MG63 (cell line): ENCODE results near the gene BCAR1. TPM values are rescaled to one million over a fixed set of nuclear protein-coding genes. Genes with fewer than 3 reads are reported as not detected.
A peak's percentile ranks its signal among the peaks of the same experiment; 100 is the strongest.
"Not testable (repeated sequence)": the region's sequence is repeated elsewhere in the genome, so short reads cannot be mapped to it uniquely, and the experiment has no call there.

Source experiments
- DNase-seq: peaks from one replicate; pipeline ENCODE4 v3.0.0-alpha.2; 2020
- H3K27me3 ChIP-seq: fragments of 250-450 bp; sonication (Bioruptor Pico); 2 replicates; pipeline ENCODE4 v1.5.1; 2020; ENCODE audit warnings: mild to moderate bottlenecking, moderate library complexity
- H3K36me3 ChIP-seq: fragments of 250-450 bp; sonication (Bioruptor Pico); 2 replicates; pipeline ENCODE4 v1.5.1; 2020; ENCODE audit warnings: mild to moderate bottlenecking, moderate library complexity
- H3K4me3 ChIP-seq: fragments of 250-450 bp; sonication (Bioruptor Pico); 2 replicates; pipeline ENCODE4 v1.5.1; 2020; ENCODE audit warnings: mild to moderate bottlenecking, moderate library complexity
- H3K9me3 ChIP-seq: fragments of 250-450 bp; sonication (Bioruptor Pico); 2 replicates; pipeline ENCODE4 v1.5.1; 2020; ENCODE audit warnings: mild to moderate bottlenecking, moderate library complexity
- total RNA-seq: library from RNA; depleted of rRNA; stranded (reverse); fragments of >200 nt; shearing (Covaris generic); gene quantifications from 2 replicates; pipeline ENCODE4 v1.2.3, GENCODE V29; 2014; ENCODE audit warnings: low replicate concordance

Gene BCAR1
- total RNA-seq, 1 experiment from 2014 or later, result 54.6 TPM

- Histone ChIP-seq H3K27me3 (no peaks in the 10 kb centered on the region), H3K4me3 (no peak overlapping the region), H3K9me3 (no peaks in the 10 kb centered on the region), H3K36me3 (no peaks in the 10 kb centered on the region)
- no peak for DNase-seq
Observed at GRCh38 chr16:75279305-75279704, 27.9 kb upstream of the BCAR1 start.

DNA sequence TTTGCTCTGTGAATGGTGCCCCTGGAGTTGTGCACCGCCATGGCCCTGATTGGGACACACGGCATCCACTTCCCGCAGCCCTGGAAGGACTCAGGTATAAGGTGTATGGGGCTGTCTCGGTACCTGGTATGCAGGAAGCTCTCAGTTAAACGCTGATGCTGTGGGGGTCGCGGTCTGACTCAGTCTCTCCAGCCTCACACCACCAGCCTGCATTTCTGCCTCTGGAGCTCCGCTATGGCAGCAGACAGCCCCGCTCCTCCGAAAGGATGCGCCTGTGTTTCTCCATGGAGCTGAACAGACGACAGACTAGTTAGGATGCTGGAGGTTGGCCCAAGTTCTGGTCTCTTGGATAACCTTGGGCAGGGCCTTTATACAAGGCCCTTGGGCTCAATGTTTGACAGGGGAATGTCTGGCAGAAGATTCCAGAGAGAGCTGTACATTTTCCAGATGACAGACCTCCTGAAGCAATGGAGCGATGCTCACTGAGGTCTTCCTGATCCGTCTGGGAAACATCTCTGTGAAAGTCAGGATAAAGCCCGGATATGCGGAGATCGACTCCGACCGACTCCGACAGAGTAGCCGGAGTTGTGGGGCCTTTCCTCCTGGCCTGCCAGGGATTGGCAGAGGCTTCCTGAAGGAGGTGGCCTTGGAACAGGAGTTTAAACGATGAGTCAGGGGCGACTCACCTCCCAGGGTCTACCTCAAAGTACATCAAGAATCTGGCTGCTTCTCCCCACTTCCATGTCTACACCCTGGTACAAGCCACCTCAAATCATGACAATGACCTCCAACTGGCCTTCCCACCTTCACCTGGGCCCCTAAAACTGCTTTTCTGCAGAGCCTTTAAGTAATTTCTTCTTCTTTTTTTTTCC lies 21.9 kb upstream of the BCAR1 start:
- Histone ChIP-seq H3K27me3 (no peaks in the 10 kb centered on the region), H3K4me3 (no peak overlapping the region), H3K36me3 (no peaks in the 10 kb centered on the region), H3K9me3 (no peaks in the 10 kb centered on the region)
- DNase-seq, result peak; percentile 69

- not testable (repeated sequence) for H3K27me3 ChIP-seq, H3K36me3 ChIP-seq, H3K9me3 ChIP-seq, H3K4me3 ChIP-seq, DNase-seq
Observed at GRCh38 chr16:75272629-75273028, 21.2 kb upstream of the BCAR1 start.

DNA sequence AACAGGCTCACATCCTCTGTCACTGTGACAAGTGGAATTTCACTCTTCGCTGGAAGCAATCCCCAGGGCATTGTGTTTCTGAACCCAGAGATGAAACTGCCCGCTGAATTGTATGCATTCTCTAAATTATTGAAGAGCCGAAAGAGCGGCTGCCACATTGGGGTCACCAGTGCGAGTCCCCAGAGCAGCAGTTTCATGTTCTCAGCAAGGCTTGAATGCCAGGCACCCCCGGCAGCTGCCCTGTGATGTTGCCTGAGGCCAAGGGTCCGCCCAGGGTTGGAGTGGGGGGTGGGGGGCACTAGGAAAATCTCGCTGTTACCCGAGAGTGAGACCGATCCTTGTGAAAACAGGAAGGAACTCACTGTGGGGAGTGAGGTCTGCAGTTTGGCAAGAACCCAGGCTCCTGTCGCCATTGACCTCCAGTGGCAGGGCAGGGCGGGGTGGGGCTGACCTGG lies 20.7 kb upstream of the BCAR1 start:
- Histone ChIP-seq H3K9me3 (no peaks in the 10 kb centered on the region), H3K4me3 (no peak overlapping the region), H3K27me3 (no peaks in the 10 kb centered on the region), H3K36me3 (no peaks in the 10 kb centered on the region)
- DNase-seq, result no peak

GRCh38 chr16:75271441-75272096 lies 20.1 kb upstream of the BCAR1 start:
- Histone ChIP-seq H3K4me3 (no peak overlapping the region), H3K27me3 (no peaks in the 10 kb centered on the region), H3K36me3 (no peaks in the 10 kb centered on the region), H3K9me3 (no peaks in the 10 kb centered on the region)
- no peak for DNase-seq

GRCh38 chr16:75269358-75269757 lies 17.9 kb upstream of the BCAR1 start:
- DNase-seq, H3K27me3 ChIP-seq, H3K36me3 ChIP-seq, H3K9me3 ChIP-seq, H3K4me3 ChIP-seq: not testable (repeated sequence)

DNA sequence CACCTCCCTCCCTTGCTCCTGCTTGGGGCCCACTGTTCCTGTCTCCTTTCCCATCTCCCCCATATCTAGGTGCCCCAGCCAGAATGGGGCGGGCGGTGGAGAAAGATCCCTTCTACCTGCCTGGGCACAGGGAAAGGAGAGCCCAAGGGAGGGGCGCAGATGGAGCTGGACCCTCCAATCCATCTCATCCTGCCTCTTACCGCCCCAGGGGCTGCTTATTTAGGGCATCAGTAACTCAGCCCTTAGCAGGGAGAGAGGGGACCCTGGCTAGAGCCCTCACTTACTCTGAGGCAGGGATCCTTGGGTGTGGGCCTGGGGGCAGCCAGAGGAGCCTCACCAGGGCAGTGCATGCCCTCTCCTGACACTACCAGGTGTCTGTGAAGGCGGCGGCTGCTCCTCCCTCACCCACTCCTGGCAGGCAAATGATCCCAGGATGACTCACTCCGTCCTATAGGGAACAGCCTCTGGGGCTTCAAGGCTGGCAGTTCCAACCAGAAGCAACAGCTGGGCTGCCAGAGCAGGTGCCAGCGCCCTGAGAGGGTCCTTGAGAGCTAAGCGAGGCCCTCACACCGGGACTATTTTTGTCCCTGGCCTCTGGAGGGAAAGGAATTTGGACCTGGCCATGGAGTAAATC lies 16.3 kb upstream of the BCAR1 start:
- no peaks in the 10 kb centered on the region for H3K27me3 ChIP-seq
- peak; percentile 79 for DNase-seq
- no peak overlapping the region for H3K4me3 ChIP-seq
- H3K9me3 ChIP-seq, result no peaks in the 10 kb centered on the region
- H3K36me3 ChIP-seq, result no peaks in the 10 kb centered on the region

GRCh38 chr16:75266738-75267630 lies 15.6 kb upstream of the BCAR1 start:
- no peaks in the 10 kb centered on the region for H3K27me3 ChIP-seq
- H3K9me3 ChIP-seq, result no peaks in the 10 kb centered on the region
- no peak for DNase-seq
- H3K36me3 ChIP-seq, result no peaks in the 10 kb centered on the region
- H3K4me3 ChIP-seq, result no peak overlapping the region

DNA sequence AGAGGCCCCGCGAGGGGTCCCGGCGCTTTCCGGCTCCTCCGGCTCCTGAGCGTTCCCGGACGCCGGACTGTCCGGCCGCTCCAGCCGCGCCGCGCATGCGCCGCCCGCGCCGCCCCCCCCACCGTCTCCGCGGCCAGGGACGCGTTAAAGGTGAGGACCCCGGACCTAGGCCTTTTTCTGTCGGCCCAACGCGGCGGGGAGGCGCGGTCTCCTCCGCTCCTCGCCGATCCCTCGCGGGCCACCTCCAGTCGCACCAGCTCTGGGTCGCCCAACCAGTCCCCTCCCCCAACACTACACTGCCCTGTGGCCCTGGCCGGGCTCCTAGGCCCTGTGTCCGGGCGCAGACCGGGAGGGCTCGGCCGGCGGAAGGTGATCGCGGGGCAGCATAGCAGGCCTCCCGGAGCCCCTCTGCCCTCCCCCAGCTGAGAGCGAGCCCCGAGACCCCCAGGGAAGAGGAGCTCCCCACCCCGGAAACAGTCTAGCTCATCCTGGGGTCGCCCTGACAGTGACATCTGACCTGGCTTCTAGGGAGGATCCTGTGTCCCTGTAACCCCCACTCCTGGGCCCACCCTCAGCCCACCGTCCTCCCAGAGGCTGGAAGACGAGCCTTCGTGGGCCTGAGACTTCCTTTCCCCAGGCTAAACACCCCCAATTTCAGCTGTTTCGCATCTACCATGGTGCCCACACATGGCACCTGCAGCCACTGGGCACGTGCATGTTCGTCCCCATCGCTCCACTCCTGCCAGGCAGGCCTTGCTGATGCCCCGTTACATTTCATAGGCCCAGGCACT lies 14.7 kb upstream of the BCAR1 start:
- peak overlapping the region; percentile 52 for H3K4me3 ChIP-seq
- no peaks in the 10 kb centered on the region for H3K9me3 ChIP-seq
- no peaks in the 10 kb centered on the region for H3K36me3 ChIP-seq
- DNase-seq, result peak; percentile 73
- H3K27me3 ChIP-seq, result no peaks in the 10 kb centered on the region

- Histone ChIP-seq H3K9me3 (no peaks in the 10 kb centered on the region), H3K36me3 (no peaks in the 10 kb centered on the region), H3K4me3 (peak overlapping the region; percentile 69), H3K27me3 (no peaks in the 10 kb centered on the region)
- peak; percentile 48 for DNase-seq
Observed at GRCh38 chr16:75264999-75265910, 13.8 kb upstream of the BCAR1 start.

DNA sequence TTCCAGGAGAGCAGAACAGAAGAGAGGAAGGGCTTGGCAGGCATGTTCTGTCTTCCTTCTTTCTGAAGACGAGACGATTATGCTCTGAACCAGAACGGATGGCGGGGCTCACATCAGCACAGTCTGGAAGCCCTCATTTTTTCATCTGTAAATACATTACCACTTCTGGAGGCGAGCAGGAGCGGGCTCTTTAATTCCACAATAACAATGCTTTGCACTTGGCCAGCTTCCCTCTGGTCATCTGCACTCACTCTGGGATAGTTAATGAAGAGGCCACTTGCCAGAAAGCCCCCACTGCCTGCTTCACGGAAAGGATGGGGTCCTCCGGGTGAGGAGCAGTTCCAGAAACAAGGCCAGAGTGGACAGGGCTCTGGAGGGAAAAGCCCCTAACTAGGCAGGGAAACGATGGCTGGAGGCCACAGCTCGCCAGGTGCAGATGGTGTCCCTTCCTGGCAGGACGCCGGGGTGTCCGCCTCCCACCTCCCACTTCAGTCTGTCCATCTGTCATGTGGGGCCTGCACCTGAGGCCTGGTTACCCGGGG lies 13.1 kb upstream of the BCAR1 start:
- peak overlapping the region; percentile 69 for H3K4me3 ChIP-seq
- H3K27me3 ChIP-seq, result no peaks in the 10 kb centered on the region
- H3K36me3 ChIP-seq, result no peaks in the 10 kb centered on the region
- no peaks in the 10 kb centered on the region for H3K9me3 ChIP-seq
- no peak for DNase-seq

- DNase-seq, result peak; percentile 50
- no peaks in the 10 kb centered on the region for H3K36me3 ChIP-seq
- H3K4me3 ChIP-seq, result peak overlapping the region; percentile 69
- H3K9me3 ChIP-seq, result no peaks in the 10 kb centered on the region
- H3K27me3 ChIP-seq, result no peaks in the 10 kb centered on the region
Observed at GRCh38 chr16:75263963-75264445, 12.6 kb upstream of the BCAR1 start.

GRCh38 chr16:75263291-75263962 lies 12.0 kb upstream of the BCAR1 start:
- no peaks in the 10 kb centered on the region for H3K27me3 ChIP-seq
- DNase-seq, result no peak
- H3K4me3 ChIP-seq, result no peak overlapping the region; the same call in none of the 2 replicates
- no peaks in the 10 kb centered on the region for H3K9me3 ChIP-seq
- H3K36me3 ChIP-seq, result no peaks in the 10 kb centered on the region

- H3K9me3 ChIP-seq, result no peaks in the 10 kb centered on the region
- H3K4me3 ChIP-seq, result no peak overlapping the region
- no peaks in the 10 kb centered on the region for H3K36me3 ChIP-seq
- H3K27me3 ChIP-seq, result no peaks in the 10 kb centered on the region
- no peak for DNase-seq
Observed at GRCh38 chr16:75262800-75263127, 11.3 kb upstream of the BCAR1 start.
